Measurements from ENCODE around the gene AJAP1.

AJAP1 gene

DNA sequence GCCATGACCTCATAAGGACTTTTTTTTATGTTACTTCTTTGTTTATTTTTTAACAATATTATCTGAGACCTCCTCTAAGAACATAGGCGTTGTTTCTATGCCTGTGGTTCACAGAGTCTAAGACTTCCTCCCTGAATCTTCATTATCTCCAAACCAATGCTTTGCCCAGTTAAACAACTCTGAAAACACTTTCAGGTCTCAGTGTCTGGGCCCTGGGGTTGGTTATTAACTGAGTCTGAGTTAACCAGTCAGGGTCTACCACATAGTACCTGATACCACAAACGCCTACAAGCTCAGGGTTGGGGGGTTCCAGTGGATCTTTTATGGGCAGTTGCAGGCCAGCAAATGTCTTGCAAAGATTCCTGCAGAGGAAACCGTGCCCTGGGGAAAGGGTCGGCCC is 138.2 kb downstream of the AJAP1 start:
- no peak overlapping the region for H3K4me2 ChIP-seq (ENCODE audit: low read depth, low read length)
- H3K9me3 ChIP-seq (replicated peaks; ENCODE audit: insufficient read depth, low read length), result no peaks in the 10 kb centered on the region
- H4K20me1 ChIP-seq (ENCODE audit: insufficient read depth, low read length), result no peaks in the 10 kb centered on the region
- no peaks in the 10 kb centered on the region for H3K79me2 ChIP-seq (ENCODE audit: low read length)
- H3K27ac ChIP-seq (ENCODE audit: low read length), result no peak overlapping the region
- no peaks in the 10 kb centered on the region for H3K9me2 ChIP-seq (replicated peaks; ENCODE audit: insufficient read depth, low read length)
- no peak for TF ChIP-seq EZH2 (optimal IDR thresholded peaks at IDR 0.05; ENCODE audit: low read depth, low read length)
- TF ChIP-seq, protein P1, sequence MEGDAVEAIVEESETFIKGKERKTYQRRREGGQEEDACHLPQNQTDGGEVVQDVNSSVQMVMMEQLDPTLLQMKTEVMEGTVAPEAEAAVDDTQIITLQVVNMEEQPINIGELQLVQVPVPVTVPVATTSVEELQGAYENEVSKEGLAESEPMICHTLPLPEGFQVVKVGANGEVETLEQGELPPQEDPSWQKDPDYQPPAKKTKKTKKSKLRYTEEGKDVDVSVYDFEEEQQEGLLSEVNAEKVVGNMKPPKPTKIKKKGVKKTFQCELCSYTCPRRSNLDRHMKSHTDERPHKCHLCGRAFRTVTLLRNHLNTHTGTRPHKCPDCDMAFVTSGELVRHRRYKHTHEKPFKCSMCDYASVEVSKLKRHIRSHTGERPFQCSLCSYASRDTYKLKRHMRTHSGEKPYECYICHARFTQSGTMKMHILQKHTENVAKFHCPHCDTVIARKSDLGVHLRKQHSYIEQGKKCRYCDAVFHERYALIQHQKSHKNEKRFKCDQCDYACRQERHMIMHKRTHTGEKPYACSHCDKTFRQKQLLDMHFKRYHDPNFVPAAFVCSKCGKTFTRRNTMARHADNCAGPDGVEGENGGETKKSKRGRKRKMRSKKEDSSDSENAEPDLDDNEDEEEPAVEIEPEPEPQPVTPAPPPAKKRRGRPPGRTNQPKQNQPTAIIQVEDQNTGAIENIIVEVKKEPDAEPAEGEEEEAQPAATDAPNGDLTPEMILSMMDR (IDR thresholded peaks at IDR 0.05; ENCODE audit: low read length), result no peak
- no peak for TF ChIP-seq EZH2phosphoT487 (IDR thresholded peaks at IDR 0.05; ENCODE audit: low read length)
- H3K4me3 ChIP-seq (ENCODE audit: low read length), result no peak overlapping the region
- no peaks in the 10 kb centered on the region; the same call in 1 of the 2 replicates for H3F3A ChIP-seq (ENCODE audit: insufficient read depth, low read length)
- no peak overlapping the region for H2AFZ ChIP-seq (ENCODE audit: low read length)
- no peak overlapping the region for H3K9ac ChIP-seq (ENCODE audit: low read length)
- H3K36me3 ChIP-seq (replicated peaks; ENCODE audit: insufficient read depth, low read length), result no peaks in the 10 kb centered on the region
- peaks cover 17% of the 10 kb centered on the region for H3K4me1 ChIP-seq (ENCODE audit: low read length)
- DNase-seq, result no peak
- peaks cover 53% of the 10 kb centered on the region for H3K27me3 ChIP-seq (replicated peaks; ENCODE audit: insufficient read depth, low read length)

DNA sequence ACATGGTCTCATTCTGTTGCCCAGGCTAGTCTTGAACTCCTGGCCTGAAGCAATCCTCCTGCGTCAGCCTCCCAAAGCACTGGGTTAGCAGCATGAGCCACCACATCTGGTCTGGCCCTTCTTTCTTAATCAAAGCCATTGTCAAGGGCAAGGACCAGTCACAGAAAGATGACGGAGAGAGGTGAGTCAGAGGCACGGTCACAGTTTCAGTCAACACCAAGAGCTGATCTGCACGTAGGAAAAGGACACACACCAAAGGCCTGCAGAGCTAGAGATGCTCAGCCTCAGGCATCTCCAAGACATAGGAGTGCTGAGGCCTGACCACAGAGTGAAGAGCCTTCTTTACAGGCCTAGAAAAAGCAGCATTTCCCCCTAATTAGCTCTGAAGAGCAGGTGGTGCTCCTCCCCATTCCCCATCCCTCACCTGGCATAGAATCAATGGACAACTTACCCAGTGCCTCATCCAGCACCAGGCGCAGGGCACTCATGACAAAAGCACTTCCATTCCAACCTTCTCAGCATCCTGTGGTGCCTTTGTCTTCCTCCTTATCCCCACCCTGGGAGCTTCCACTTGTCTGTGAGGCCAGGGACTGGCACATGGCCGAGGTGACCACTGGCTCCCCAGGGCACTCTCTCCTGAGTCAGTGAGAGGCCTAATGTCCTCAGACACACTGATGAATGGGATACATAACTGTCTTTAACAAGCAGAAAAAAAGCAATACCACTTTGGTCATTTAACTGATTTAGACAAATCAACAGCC is 139.8 kb downstream of the AJAP1 start:
- H3K4me2 ChIP-seq (ENCODE audit: low read depth, low read length), result no peak overlapping the region
- DNase-seq, result no peak
- no peak overlapping the region for H3K4me3 ChIP-seq (ENCODE audit: low read length)
- H3K4me1 ChIP-seq (ENCODE audit: low read length), result peaks cover 17% of the 10 kb centered on the region
- H3K79me2 ChIP-seq (ENCODE audit: low read length), result no peaks in the 10 kb centered on the region
- no peaks in the 10 kb centered on the region; the same call in 1 of the 2 replicates for H3F3A ChIP-seq (ENCODE audit: insufficient read depth, low read length)
- no peak overlapping the region for H2AFZ ChIP-seq (ENCODE audit: low read length)
- no peaks in the 10 kb centered on the region for H3K36me3 ChIP-seq (replicated peaks; ENCODE audit: insufficient read depth, low read length)
- H3K9me3 ChIP-seq (replicated peaks; ENCODE audit: insufficient read depth, low read length), result no peaks in the 10 kb centered on the region
- H3K9ac ChIP-seq (ENCODE audit: low read length), result no peak overlapping the region
- H3K9me2 ChIP-seq (replicated peaks; ENCODE audit: insufficient read depth, low read length), result no peaks in the 10 kb centered on the region
- no peak overlapping the region for H3K27ac ChIP-seq (ENCODE audit: low read length)
- H4K20me1 ChIP-seq (ENCODE audit: insufficient read depth, low read length), result no peaks in the 10 kb centered on the region
- peaks cover 40% of the 10 kb centered on the region for H3K27me3 ChIP-seq (replicated peaks; ENCODE audit: insufficient read depth, low read length)
- TF ChIP-seq EZH2phosphoT487 (IDR thresholded peaks at IDR 0.05; ENCODE audit: low read length), result no peak
- no peak for TF ChIP-seq EZH2 (optimal IDR thresholded peaks at IDR 0.05; ENCODE audit: low read depth, low read length)
- TF ChIP-seq, protein P1 (IDR thresholded peaks at IDR 0.05; ENCODE audit: low read length), result no peak

DNA sequence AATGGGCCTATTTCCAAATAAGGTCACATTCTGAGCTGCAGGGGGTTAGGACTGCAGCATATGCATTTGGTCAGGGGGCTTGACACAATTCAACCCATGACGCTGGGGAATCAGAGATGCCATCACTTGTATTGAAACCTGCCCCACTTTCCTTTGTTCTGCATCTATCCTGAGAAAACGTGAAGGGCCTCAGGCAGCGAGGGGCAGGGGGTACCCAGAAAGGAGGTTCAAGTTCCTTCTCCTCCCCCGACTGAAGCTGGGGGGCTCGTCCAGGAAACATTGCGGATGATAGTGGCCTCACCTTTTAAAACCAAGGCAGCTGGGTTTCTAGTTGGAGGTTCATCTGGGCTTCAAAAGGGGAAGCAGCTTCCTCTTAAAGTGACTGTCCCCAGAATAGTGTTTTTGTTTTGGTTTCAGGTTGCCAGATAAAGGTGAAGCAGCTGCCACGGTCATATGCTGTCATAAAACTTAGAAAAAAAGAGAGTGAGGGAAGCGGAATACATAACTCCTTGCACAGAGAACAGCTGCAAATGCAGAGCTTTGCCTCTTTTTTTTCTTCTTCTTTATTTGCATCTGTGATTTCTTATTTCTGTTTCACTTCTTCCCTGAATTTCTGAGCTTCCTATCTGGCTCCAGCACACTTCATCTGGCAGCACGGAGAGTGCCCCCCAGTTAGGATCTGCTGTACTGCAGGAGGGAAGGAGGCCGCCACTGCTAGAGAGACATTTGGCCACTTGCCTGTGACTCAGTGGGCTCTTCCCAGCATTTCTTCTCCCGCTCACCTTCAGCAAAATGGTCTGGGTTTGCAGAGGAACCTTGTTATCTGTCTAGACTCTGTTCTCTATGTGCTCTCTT is 142.0 kb downstream of the AJAP1 start:
- DNase-seq, result peak; percentile 71
- Histone ChIP-seq H3K4me2 (ENCODE audit: low read depth, low read length) (peak overlapping the region; percentile 78), H3K9ac (ENCODE audit: low read length) (no peak overlapping the region), H3K36me3 (replicated peaks; ENCODE audit: insufficient read depth, low read length) (no peaks in the 10 kb centered on the region), H3K4me1 (ENCODE audit: low read length) (peaks cover 17% of the 10 kb centered on the region), H3K4me3 (ENCODE audit: low read length) (peak overlapping the region; percentile 48), H3K27ac (ENCODE audit: low read length) (peak overlapping the region; percentile 53; the same call in 1 of the 2 replicates), H3K79me2 (ENCODE audit: low read length) (no peaks in the 10 kb centered on the region), H3K9me3 (replicated peaks; ENCODE audit: insufficient read depth, low read length) (no peaks in the 10 kb centered on the region), H2AFZ (ENCODE audit: low read length) (peak overlapping the region; percentile 73), H3F3A (ENCODE audit: insufficient read depth, low read length) (no peaks in the 10 kb centered on the region; the same call in 1 of the 2 replicates), H4K20me1 (ENCODE audit: insufficient read depth, low read length) (no peaks in the 10 kb centered on the region), H3K9me2 (replicated peaks; ENCODE audit: insufficient read depth, low read length) (no peaks in the 10 kb centered on the region), H3K27me3 (replicated peaks; ENCODE audit: insufficient read depth, low read length) (peaks cover 40% of the 10 kb centered on the region)
- no peak for TF ChIP-seq EZH2 (optimal IDR thresholded peaks at IDR 0.05; ENCODE audit: low read depth, low read length)
- TF ChIP-seq, protein P1 (IDR thresholded peaks at IDR 0.05; ENCODE audit: low read length), result peak; percentile 46

Measured in MM.1S (cell line).